Hematopoietic multipotent progenitor cell (in vitro differentiated cells): ENCODE data around the gene OGFR. TPM values are rescaled to one million over a fixed set of nuclear protein-coding genes. Genes with fewer than 3 reads are reported as not detected.

Source experiments
- DNase-seq, 3 donors: peaks; one replicate each; pipeline ENCODE4 v3.0.0-alpha.2; 2011 to 2015; ENCODE audit warnings: low read depth in 2 of 3, low spot score in 2 of 3
- total RNA-seq: library from RNA; depleted of rRNA; stranded (reverse); fragments of >200 nt; gene quantifications from one replicate; pipeline ENCODE4 v1.2.3, GENCODE V29; 2012

The OGFR gene
- total RNA-seq, 1 donor = 55.7 TPM

DNA sequence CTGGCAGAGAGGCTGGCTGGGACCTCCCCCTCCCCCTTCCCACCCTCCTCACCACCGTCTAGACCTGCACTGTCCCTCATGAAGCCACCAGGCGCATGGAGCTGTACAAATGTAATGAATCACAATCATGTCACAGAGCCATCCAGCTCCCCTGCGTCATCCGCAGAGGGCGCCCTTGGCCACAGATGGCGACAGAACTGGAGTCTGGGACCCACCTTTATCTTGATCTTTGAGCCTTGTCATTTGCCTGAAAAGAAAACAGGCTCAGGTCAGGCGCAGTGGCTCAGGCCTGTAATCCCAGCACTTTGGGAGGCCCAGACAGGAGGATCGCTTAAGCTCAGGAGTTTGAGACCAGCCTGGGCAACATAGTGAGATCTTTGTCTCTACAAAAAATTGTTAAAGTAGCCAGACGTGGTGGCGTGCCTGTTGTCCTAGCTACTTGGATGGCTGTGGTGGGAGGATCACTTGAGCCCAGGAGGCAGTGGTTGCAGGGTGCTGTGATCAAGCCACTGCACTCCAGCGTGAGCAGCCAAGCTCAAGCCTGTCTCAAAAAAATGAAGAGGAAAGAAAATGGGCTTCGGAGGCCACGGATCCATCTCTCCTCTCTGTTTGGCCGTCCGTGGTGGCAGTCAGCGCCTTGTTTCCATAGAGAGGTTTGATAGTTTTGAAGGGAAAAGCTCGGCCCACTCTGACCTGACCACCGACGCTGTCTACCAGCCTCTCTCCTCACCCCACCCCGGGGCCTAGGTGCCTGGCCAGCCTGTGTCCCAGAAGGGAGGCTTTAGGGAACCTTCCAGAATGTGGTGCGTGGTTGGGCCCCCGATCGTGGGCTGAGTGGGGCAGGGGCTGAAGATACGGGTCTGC lies 18.4 kb downstream of the OGFR start:
- DNase-seq = peak in 2 of 3 donors; percentile 77 to 78

DNA sequence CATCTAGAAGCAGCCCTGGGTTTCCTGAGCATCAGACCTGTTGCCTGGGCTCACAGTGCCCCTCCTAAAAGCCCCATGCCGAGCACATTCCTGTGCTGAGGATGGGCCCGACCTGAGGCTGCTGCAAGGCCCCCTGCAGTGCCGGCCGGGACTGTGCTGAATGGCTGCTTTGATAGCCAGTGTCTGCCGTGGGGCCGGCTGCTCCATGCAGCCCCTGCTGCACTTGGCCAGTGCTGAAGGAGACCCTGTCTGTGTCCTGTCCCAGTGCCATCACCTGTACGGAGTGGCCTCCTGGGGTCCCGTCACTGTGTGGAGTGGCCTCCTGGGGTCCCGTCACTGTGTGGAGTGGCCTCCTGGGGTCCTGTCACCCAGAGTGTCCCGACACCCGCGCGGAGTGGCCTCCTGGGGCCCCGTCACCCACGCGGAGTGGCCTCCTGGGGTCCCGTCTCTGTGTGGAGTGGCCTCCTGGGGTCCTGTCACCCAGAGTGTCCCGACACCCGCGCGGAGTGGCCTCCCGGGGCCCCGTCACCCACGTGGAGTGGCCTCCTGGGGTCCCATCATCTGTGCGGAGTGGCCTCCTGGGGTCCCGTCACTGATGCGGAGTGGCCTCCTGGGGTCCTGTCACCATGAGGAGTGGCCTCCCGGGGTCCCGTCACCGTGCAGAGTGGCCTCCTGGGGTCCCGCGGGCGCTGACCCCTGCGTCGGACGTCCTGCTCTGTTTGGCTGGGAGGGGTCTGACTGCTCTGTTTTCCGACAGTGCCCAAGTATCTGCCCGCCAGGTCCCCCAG lies 19.2 kb downstream of the OGFR start:
- DNase-seq = no peak

DNA sequence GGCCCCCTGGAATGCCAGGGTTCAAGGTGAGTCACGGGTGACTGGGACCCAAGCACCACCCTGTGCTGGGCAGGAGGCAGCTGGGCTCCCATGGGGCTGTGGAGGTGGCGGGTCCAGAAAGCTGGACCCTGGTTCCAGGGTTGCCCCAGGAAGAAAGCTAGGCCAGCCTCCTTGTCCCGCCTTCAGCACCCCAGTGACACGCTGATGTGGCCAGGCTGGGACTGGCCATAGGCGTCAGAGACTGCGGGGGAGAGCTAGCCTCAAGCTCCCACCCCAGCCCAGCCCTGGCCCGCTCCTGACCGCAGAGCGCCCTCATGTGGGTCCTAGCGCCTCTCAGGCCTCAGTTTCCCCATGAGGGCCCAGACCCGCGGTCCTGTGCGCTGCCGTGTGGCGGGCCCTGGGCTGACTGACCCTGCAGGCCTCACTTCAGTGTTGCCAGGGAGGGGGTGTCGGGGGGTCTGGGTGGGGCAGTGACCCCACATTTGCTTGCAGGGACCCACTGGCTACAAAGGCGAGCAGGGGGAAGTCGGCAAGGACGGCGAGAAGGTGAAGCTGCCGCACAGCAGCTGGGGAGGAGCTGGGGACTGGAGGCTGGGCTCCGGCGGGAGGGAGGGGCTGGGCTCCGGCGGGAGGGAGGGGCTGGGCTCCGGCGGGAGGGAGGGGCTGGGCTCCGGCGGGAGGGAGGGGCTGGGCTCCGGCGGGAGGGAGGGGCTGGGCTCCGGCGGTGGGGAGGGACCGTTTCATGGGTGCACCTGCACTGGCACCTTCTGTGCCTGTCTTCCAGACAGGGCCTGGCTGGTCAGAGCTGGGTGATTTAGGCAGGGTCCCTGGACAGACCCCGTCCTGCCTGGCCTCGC lies 20.1 kb downstream of the OGFR start:
- peak in 2 of 3 donors; percentile 54 to 58 for DNase-seq

DNA sequence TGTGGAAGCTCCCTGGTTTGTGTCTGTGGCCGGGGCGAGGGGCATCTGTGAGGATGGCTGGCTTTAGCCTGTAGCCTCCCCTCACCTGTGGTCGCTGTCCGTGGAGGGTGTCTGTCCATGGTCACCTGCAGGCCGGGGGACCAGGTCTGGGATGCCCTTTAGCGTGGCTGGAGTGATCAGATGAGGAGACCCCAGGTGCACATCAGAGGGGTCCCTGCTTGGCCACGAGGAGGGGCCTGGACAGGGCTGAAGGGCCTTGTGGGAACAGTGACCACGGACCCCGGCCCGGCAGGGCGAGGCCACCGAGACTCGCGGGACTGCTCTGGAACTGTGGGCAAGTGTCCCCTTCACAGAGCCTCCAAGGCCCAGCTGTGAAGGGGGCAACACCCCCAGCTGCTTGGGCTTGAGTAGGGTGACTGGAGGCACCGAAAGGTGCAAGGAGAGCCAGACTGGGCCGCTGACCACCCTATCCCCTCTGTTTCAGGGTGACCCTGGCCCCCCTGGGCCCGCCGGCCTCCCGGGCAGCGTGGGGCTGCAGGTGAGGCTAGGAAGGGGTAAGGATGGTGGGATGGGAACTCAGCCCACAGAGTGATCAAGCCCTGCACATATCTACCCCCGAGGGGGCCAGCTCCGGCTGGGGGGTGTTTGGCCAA lies 20.8 kb downstream of the OGFR start:
- no peak for DNase-seq

DNA sequence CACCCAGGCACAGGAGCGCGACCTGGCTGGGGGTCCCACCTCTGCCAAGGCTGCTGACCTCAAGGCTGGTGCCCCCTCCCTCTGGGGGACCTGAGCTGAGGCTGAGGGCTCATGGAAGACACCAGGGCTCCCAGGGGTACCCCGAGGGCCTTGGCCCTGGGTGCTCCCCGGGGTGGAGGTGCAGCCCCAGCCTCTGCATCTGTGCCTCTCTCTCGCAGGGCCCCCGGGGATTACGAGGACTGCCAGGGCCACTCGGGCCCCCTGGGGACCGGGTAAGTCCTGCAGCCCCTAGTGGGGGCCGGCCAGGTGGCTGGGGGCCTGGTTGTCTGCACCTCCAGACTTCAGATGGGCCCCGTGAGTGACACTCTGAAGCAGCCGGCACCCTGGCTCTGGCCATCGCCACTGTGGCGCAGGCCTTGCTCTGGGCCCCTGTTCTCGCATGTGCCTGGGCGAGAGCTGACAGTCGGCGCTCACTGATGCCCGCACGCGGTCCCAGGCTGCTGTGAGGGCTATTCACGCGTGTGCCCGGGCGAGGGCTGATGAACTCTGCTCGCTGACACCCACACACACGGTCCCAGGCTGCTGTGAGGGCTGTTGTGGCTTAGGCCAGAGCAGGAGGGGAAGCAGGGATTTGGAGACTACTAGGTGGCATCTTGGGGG lies 21.5 kb downstream of the OGFR start:
- DNase-seq = no peak

DNA sequence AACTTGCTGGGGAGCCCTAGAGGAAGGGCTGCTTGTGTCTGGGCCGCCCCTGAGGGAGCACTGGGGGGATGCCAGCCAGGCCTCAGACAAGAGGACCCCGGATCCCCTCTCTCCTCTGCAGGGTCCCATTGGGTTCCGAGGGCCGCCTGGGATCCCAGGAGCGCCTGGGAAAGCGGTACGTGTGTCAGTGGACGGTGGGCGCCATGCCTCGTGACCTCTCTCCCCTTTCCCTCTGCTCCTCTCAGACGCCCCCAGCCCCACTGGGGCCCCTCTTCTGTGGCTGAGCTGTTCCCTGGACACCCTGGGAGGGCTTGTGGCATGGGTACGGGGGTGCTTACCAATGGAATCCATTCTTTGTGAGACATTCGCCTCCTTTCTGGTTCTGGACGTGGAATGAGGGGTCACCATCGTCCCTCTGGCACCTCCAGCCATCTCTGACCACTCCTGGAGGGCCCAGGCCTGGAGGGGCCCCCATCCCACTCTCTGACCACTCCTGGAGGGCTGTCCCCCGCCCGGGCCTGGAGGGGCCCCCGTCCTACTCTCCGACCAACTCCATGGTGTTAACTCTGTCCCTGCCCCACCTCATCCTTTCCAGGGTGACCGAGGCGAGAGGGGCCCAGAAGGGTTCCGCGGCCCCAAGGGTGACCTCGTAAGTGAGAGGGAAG lies 22.1 kb downstream of the OGFR start:
- no peak for DNase-seq

DNA sequence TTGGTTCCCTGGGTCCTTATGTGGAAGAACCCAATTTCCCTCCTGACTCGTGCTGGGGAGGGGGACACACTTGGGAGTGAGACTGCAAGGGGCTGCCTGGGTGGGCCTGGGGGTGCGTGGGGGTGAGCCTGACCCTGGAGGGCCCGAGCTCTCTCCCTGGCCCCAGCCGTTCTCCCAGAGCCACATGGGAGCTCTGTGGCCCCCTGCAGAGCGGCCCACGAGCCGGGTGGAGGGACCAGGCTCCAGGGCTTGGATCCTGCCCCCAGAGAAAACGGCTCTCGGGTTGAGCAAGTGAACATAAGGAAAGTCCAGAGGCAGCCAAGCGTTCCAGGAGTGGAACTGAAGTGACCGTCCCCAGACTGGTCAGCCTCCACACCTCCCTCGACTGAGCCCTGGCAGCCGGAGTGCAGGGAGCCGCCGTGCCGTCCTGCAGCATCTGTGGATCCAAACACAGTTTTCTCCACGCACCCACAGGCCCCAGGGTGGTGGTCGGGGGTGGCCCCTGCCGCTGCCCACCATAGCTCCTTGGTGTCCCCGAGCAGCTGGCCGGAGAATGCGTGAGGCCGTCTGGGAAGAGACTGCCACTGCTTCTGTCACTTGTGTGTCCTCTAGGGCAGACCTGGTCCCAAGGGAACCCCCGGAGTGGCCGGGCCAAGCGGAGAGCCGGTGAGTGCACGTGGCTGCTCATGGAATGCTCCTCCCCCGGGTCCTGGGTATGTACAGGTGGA lies 22.8 kb downstream of the OGFR start:
- DNase-seq = no peak

DNA sequence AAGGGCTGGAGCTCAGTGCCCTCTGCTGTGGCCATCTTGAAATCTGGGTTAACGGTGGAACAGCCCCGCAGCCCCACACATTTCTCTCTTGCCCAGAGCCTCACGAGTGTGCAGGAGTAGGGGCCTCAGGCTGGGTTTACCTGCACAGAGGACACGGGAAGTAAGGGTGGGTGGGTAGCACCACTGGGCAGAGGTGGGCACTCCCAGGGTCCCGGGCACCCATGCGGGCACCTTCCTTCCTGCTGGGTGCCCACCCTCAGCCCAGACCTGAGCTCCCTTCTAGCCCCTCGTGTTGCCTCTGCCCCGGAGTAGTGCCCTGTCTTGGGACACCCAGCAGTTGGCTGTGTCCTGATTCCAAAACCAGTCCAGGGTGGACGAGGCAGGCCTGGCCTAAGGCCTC lies 23.4 kb downstream of the OGFR start:
- no peak for DNase-seq

DNA sequence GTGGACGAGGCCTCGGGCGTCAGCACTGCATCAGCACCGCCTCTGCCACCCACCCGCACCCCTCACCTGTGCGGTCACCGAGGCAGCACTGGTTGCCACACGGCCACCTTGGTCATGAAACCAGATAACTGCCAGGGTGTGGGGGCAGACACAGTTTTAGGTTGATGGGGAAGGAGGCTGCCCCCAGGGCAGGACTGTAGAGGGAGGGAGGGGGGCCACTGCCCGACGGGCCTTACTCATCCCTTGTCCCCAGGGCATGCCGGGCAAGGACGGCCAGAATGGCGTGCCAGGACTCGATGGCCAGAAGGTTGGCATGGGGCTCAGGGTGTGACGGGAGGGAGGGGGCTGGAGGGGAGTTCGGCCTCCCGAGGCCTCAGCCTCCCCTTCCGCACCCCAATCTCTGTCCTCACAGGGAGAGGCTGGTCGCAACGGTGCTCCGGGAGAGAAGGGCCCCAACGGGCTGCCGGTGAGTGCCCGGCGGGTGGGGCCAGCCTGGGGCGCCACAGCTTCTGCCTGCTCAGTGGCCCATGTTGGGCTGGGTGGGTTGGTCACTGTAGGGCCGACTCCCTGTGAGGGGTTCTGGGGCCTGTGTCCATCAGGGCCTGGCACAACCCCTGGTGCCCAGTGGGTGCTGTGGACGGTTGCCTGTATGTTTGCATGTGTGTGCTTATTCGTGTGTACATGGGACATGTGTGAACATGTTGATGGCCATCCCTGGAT lies 24.0 kb downstream of the OGFR start:
- DNase-seq = no peak

DNA sequence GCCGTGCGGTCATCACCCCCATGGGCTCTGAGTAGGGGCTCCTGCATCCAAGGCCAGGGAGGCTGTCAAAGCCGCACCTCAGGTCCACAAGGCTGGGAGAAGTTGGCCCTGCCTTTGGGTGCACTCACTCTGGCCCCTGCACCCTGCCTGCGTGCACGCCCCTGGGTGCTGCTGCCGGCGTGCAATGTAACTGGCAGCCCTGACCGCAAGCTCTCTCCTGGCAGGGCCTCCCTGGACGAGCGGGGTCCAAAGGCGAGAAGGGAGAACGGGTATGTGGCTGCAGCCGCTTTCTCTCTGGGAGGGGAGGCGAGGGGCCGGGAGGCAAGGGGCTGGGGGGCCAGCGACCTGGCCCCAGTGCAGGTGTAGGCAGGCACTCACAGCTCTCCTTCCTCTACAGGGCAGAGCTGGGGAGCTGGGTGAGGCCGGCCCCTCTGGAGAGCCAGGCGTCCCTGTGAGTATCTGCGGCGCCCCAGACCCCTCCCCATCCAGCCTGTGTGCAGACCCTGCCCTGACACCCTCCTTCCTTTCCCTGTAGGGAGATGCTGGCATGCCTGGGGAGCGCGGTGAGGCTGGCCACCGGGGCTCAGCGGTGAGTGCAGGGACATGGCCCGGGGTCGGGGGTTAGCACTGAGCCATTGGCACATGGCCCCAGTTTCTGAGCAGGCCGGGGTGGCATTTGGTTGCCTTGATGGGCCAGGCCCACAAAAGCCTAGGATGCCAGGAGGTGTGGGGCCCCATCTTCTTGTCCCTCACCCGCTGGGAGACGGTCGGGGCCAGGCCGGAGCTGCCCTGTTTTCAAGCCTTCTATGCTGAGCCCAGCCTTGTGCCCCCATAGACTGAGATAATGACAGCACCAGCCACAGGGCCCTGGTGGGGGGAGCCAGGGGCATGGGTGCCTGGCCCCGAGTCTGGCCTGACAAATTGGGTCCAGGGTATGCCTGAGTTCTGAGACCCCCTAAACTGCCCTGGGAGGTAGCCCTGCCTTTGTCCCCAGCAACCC lies 24.9 kb downstream of the OGFR start:
- DNase-seq = no peak

DNA sequence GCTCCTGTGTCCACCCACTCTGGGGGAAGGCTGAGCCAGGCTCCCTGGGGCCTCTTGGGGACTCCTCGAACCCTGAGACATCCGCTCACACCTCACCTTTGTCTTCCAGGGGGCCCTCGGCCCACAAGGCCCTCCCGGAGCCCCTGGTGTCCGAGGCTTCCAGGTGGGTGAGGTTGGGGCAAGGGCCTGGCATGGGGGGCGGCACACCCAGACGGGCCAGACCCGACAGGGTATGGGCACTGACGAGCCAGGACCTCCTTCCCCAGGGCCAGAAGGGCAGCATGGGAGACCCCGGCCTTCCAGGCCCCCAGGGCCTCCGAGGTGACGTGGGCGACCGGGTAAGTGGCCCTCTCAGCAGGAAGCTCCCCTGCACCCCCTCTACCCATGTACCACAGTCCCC lies 25.6 kb downstream of the OGFR start:
- no peak for DNase-seq

DNA sequence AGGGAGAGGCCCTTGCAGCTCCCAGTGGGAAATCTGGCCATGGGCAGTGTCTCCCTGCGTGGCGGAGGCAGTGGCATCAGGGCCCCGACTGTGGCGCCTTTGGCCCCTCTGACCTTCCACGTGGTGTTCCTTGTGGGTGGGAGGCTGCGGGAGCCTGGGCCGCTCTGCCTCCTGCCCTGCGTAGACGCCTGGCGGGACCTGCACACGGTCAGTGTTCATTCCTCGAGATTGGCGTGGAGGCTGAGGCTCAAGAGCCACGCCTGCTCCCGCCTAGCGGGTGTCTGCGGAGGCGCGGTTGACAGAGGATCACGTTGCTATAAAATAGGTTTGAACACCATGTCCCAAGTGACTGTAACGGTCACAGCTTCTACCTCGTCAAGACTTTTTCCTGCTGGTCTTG lies 26.2 kb downstream of the OGFR start:
- no peak for DNase-seq

DNA sequence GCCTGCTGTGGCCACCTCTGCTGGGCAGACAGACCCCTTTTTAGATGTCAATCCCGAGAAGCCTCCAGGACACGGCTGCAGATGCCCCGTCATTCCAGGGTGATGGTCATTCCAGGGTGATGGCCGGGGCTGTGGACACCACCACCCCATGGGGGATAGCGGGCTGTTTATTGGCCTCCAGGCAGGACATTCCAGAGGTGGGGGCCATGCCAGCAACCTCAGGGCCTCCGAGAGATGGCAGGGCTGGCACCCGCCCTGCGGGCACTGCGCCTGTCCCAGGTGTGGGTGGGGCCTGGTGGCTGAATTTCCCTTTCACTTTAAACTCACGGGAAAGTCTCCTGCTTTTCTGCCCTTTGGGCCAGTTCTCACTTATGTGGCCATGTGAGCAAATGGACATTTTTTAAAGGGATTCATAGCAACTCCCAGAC lies 26.7 kb downstream of the OGFR start:
- DNase-seq = no peak

DNA sequence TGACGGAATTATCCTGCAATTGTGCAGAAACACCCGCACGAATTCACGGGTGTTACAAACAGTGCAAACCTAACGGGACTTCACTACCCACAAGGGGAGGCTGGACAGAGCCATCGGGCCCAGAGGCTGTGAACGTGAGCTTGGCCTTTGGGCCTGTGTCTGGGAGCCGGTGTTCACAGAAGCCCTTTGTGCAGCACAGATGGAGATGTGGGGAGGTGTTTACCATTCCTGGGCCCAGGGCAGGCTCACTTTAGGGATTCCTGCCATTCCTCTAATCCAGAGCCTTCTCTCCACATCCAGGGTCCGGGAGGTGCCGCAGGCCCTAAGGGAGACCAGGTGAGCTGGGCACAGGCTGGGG lies 27.2 kb downstream of the OGFR start:
- no peak for DNase-seq

DNA sequence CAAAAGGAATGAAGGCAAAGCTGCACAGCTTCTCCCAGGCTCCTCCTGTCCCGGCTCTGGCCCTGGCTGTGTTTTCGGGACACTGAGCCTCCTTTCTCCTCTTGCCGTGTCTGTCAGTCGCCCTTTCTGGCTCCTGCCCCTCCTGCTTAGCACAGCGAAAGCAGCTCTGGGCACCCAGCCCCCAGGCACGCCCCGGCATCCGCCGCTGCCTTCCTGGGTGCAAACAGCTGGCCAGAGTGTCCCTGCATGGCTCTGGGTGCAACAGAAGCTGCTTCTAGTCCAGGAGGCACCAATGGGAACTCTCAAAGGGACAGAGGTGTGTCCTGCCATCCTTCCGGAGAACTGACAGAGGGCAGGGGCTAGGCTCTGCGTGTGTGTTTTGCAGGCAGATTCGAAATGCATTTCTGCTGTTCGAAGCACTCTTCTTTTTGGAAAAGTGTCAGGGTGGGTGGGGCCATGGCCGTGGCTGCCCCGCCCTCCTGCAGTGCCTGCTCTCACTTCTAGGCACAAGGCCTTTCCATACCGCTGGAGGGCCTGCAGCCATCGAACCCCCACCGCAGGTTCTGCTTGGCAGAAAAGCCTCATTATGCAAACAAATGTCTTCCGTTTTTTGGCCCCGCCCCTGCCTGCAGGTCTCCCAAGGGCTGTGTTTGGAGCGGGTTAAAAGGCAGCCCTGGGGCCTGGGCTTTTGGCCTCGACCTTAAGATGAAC lies 27.7 kb downstream of the OGFR start:
- peak in 2 of 3 donors; percentile 74 to 85 for DNase-seq

DNA sequence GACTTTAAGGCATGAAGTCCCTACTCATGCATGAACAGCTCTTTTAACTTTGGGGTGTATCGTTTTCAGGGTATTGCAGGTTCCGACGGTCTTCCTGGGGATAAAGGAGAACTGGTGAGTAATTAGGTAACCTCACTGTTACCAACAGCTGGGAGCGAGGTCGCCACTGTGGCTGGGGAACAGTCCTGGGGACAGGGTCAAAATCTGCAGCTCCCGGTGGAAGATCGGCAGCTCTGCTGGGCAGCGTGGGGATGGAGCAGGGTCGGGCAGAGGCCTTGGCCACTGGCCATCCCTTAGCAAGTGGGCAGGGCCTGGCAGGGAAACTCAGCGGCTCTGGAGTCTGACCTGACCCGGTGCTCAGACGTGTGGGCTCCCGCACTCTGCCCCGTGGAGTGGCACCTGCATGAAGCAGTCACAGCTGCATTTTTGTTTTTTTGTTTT lies 28.3 kb downstream of the OGFR start:
- DNase-seq = no peak
